OCI-LY3 (cell line): Measurements from ENCODE around the gene NHS.

Source experiments
- H2AFZ ChIP-seq: fragments of 200-600, 300-600 bp; shearing (Covaris generic); 2 replicates; pipeline ENCODE4 v1.6.0; 2014; ENCODE audit warnings: antibody characterized with exemption, low read depth, low read length
- H3K27ac ChIP-seq: fragments of 200-600, 300-600 bp; sonication (generic); 2 replicates; pipeline ENCODE4 v1.5.1; 2014; ENCODE audit warnings: mild to moderate bottlenecking, low read length, moderate library complexity, mixed read lengths
- H3K27me3 ChIP-seq: fragments of 200-600, 300-600 bp; sonication (generic); 2 replicates; pipeline ENCODE4 v1.6.1; 2014; ENCODE audit warnings: low read depth, low read length, mixed read lengths
- H3K36me3 ChIP-seq: fragments of 200-600, 300-600 bp; sonication (generic); replicated peaks from 2 replicates; pipeline ENCODE3; 2014; ENCODE audit warnings: low read depth, low read length, mixed read lengths
- H3K4me1 ChIP-seq: fragments of 300-600, 200-600 bp; sonication (generic); 2 replicates; pipeline ENCODE4 v1.6.1; 2014; ENCODE audit warnings: low read length, mixed read lengths
- H3K4me2 ChIP-seq: fragments of 200-600, 300-600 bp; sonication (generic); 2 replicates; pipeline ENCODE4 v1.6.1; 2014; ENCODE audit warnings: low read length, mixed read lengths
- H3K4me3 ChIP-seq: fragments of 300-600, 200-600 bp; sonication (generic); 2 replicates; pipeline ENCODE4 v1.5.1; 2014; ENCODE audit warnings: antibody characterized with exemption, mild to moderate bottlenecking, low read length, moderate library complexity
- H3K79me2 ChIP-seq: fragments of 300-600, 200-600 bp; shearing (Covaris generic); 2 replicates; pipeline ENCODE4 v1.6.1; 2014; ENCODE audit warnings: mild to moderate bottlenecking, low read length, mixed read lengths
- H3K9ac ChIP-seq: fragments of 300-600, 200-600 bp; shearing (Covaris generic); 2 replicates; pipeline ENCODE4 v1.6.0; 2014; ENCODE audit warnings: mild to moderate bottlenecking, low read length, moderate library complexity
- H3K9me3 ChIP-seq: fragments of 200-600, 300-600 bp; shearing (Covaris generic); 2 replicates; pipeline ENCODE4 v1.6.1; 2014; ENCODE audit warnings: low read length, mixed read lengths; ENCODE audit not compliant: insufficient read depth
- H4K20me1 ChIP-seq: fragments of 200-600, 300-600 bp; sonication (generic); 2 replicates; pipeline ENCODE4 v1.6.1; 2016; ENCODE audit warnings: low read length, mixed read lengths; ENCODE audit not compliant: insufficient read depth
- EZH2phosphoT487 ChIP-seq: fragments of 200-600 bp; shearing (Covaris generic); IDR thresholded peaks from 2 replicates; pipeline ENCODE4 v1.6.1; 2018; ENCODE audit warnings: antibody characterized with exemption, mixed run types, low read depth
- TF ChIP-seq, protein P1 (sequence below): fragments of 200-600, 300-600 bp; sonication (generic); IDR thresholded peaks from 2 replicates; pipeline ENCODE4 v1.5.1; 2014; ENCODE audit warnings: antibody characterized with exemption, low read length, low read depth

NHS gene

DNA sequence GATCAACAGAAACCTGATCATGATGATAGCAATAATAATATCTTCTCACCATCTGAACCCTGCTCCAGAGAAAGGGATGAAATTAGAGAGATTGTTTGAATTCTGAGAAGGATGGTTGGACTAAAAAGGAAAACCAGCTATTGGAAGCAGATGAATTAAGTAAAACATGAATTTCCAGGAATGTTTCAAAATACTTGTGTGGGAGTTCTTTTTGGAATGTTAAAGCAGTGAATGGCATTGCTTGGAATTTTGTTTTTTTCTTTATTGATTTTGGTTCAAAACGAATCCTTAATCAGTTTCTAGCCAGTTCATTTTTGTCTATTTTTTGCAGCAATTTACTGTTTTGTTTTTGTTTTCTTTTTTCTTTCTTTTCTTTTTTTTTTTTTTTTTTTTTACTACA is 150.3 kb downstream of the NHS start:
- H4K20me1 ChIP-seq, result no peaks in the 10 kb centered on the region
- no peak overlapping the region for H2AFZ ChIP-seq
- H3K27me3 ChIP-seq, result no peaks in the 10 kb centered on the region
- no peaks in the 10 kb centered on the region for H3K9me3 ChIP-seq
- no peaks in the 10 kb centered on the region for H3K36me3 ChIP-seq
- H3K9ac ChIP-seq, result no peak overlapping the region
- H3K4me1 ChIP-seq, result no peaks in the 10 kb centered on the region
- no peak overlapping the region for H3K4me2 ChIP-seq
- TF ChIP-seq EZH2phosphoT487, result no peak
- TF ChIP-seq, protein P1, sequence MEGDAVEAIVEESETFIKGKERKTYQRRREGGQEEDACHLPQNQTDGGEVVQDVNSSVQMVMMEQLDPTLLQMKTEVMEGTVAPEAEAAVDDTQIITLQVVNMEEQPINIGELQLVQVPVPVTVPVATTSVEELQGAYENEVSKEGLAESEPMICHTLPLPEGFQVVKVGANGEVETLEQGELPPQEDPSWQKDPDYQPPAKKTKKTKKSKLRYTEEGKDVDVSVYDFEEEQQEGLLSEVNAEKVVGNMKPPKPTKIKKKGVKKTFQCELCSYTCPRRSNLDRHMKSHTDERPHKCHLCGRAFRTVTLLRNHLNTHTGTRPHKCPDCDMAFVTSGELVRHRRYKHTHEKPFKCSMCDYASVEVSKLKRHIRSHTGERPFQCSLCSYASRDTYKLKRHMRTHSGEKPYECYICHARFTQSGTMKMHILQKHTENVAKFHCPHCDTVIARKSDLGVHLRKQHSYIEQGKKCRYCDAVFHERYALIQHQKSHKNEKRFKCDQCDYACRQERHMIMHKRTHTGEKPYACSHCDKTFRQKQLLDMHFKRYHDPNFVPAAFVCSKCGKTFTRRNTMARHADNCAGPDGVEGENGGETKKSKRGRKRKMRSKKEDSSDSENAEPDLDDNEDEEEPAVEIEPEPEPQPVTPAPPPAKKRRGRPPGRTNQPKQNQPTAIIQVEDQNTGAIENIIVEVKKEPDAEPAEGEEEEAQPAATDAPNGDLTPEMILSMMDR, result no peak
- H3K27ac ChIP-seq, result no peak overlapping the region
- no peaks in the 10 kb centered on the region for H3K79me2 ChIP-seq
- H3K4me3 ChIP-seq, result no peak overlapping the region

DNA sequence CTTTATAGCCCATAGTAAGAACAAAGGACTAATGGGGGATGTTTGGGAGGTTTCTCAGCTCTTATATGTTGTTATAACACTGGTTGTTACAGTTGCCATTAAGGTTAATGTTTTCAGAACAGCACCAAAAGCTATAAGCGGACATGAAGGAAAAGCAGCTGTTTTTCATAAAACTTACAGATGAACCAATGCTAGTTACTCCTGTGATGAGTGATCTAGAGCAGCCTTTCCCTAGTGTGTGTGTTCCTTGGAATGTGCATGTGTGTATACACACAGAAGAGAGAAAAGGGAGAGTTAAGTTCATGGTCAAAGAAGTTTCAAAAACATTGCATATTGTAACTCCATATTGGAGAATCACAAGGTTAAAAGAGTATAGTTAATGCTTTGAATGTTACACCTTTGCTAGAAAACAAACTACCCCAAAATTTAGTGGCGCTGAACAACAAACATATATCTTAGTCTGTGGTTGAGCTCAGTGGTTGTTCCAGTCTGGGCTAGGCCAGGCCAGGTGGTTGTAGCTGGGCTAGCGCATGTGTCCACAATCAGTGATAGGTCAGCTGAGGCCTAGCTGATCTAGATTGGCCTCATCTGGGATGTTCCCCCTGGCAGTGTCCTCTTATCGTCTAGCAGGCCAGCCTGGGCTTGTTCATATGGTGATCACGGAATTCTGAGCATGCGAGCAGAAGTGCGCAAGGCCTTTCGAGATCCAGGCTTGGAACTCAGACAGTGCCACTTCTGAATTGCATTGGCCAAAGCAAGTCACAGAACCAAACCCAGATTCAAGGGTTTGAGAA is 151.0 kb downstream of the NHS start:
- Histone ChIP-seq H3K79me2 (no peaks in the 10 kb centered on the region), H3K4me1 (no peaks in the 10 kb centered on the region), H3K4me2 (no peak overlapping the region), H3K9ac (no peak overlapping the region), H4K20me1 (no peaks in the 10 kb centered on the region), H3K4me3 (no peak overlapping the region), H2AFZ (no peak overlapping the region), H3K9me3 (no peaks in the 10 kb centered on the region), H3K27ac (no peak overlapping the region), H3K27me3 (no peaks in the 10 kb centered on the region), H3K36me3 (no peaks in the 10 kb centered on the region)
- TF ChIP-seq, protein P1, result no peak
- no peak for TF ChIP-seq EZH2phosphoT487

- Histone ChIP-seq H3K9ac (no peak overlapping the region), H3K79me2 (no peaks in the 10 kb centered on the region), H3K27me3 (no peaks in the 10 kb centered on the region), H3K36me3 (no peaks in the 10 kb centered on the region), H3K4me3 (no peak overlapping the region), H3K9me3 (no peaks in the 10 kb centered on the region), H3K27ac (no peak overlapping the region), H4K20me1 (no peaks in the 10 kb centered on the region), H2AFZ (no peak overlapping the region), H3K4me1 (no peaks in the 10 kb centered on the region), H3K4me2 (no peak overlapping the region)
- TF ChIP-seq EZH2phosphoT487, result no peak
- TF ChIP-seq, protein P1, result no peak
Observed at GRCh38 chrX:17527135-17527701, 152.2 kb downstream of the NHS start.

DNA sequence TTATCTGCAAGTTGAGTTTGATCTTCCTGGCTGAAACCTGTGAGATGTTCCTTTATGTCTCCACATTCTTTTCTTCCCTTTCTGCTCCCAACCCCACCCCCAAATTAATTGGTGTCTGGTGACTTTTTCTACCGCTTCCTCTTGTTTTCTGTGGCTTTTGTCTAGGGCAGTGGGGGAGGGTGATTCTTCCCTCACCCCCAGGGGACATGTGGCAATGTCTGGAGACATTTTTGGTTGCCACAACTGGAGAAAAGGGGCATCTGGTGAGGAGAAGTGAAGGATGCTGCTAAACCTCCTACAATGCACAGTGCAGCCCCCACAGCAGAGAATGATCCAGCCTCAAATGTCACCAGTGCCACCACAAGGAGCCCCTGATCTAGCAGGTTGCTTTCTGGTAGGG is 152.9 kb downstream of the NHS start:
- Histone ChIP-seq H3K27me3 (no peaks in the 10 kb centered on the region), H3K79me2 (no peaks in the 10 kb centered on the region), H3K9ac (no peak overlapping the region), H2AFZ (no peak overlapping the region), H3K9me3 (no peaks in the 10 kb centered on the region), H3K27ac (no peak overlapping the region), H3K4me3 (no peak overlapping the region), H3K36me3 (no peaks in the 10 kb centered on the region), H4K20me1 (no peaks in the 10 kb centered on the region), H3K4me1 (no peaks in the 10 kb centered on the region), H3K4me2 (no peak overlapping the region)
- TF ChIP-seq, protein P1, result no peak
- no peak for TF ChIP-seq EZH2phosphoT487
